Thoracic aorta (tissue), 2 donors: ENCODE measurements around the gene CTIF. TPM values are rescaled to one million over a fixed set of nuclear protein-coding genes. Genes with fewer than 3 reads are reported as not detected.
A peak's percentile ranks its signal among the peaks of the same experiment; 100 is the strongest.

Experiments used
- ATAC-seq: fragments of 150-250 bp; one replicate; pipeline ENCODE4 v1.8.0; 2017; ENCODE audit warnings: low read depth; ENCODE audit not compliant: insufficient number of reproducible peaks, low FRiP score
- DNase-seq: peaks from one replicate; pipeline ENCODE4 v3.0.0-alpha.2; 2020; ENCODE audit warnings: low spot score
- H3K27ac ChIP-seq, 2 donors: fragments of 200-600 bp; sonication (generic); 1 replicate in 1 of 2; 2 replicates in 1 of 2; pipeline ENCODE4 v1.5.1; 2016; ENCODE audit warnings: mild to moderate bottlenecking in 2 of 2, moderate library complexity in 2 of 2
- H3K27me3 ChIP-seq: fragments of 200-600 bp; sonication (generic); replicated peaks from 2 replicates; pipeline ENCODE4 v1.6.0; 2016; ENCODE audit warnings: mild to moderate bottlenecking; ENCODE audit not compliant: insufficient read depth
- H3K36me3 ChIP-seq: fragments of 200-600 bp; sonication (generic); one replicate; pipeline ENCODE4 v1.5.1; 2016
- H3K4me1 ChIP-seq, 2 donors: fragments of 200-600 bp; sonication (generic); 1 replicate in 1 of 2; 2 replicates in 1 of 2; pipeline versions ENCODE4 v1.5.1 to v1.6.0; 2016; ENCODE audit warnings: low read depth in 2 of 2, mild to moderate bottlenecking in 1 of 2; ENCODE audit not compliant: control insufficient read depth in 1 of 2
- H3K4me3 ChIP-seq: fragments of 200-600 bp; sonication (generic); 2 replicates; pipeline ENCODE4 v1.5.1; 2016; ENCODE audit warnings: mild to moderate bottlenecking
- H3K9me3 ChIP-seq: fragments of 200-600 bp; sonication (generic); 2 replicates; pipeline ENCODE4 v1.5.1; 2016
- CTCF ChIP-seq: fragments of 200-600 bp; sonication (generic); IDR thresholded peaks from one replicate; pipeline ENCODE4 v1.5.1; 2019; ENCODE audit warnings: antibody characterized with exemption
- total RNA-seq, 2 donors: library from RNA; depleted of rRNA; stranded (reverse); fragments of >200 nt; gene quantifications; one replicate each; pipeline versions ENCODE4 v1.1.0 to v1.2.3, GENCODE V29; 2016

Gene CTIF
- total RNA-seq, 2 donors from 2014 or later: 63.3 to 125 TPM

GRCh38 chr18:48624856-48625255 lies 86.0 kb downstream of the CTIF start:
- Histone ChIP-seq H3K27ac (peak overlapping the region; percentile 72 to 77), H3K36me3 (no peaks in the 10 kb centered on the region), H3K27me3 (no peaks in the 10 kb centered on the region), H3K9me3 (no peaks in the 10 kb centered on the region), H3K4me1 (peaks cover 17 to 27% of the 10 kb centered on the region in 2 donors), H3K4me3 (no peak overlapping the region)
- DNase-seq (no peak), ATAC-seq (no peak)
- TF ChIP-seq CTCF: no peak

DNA sequence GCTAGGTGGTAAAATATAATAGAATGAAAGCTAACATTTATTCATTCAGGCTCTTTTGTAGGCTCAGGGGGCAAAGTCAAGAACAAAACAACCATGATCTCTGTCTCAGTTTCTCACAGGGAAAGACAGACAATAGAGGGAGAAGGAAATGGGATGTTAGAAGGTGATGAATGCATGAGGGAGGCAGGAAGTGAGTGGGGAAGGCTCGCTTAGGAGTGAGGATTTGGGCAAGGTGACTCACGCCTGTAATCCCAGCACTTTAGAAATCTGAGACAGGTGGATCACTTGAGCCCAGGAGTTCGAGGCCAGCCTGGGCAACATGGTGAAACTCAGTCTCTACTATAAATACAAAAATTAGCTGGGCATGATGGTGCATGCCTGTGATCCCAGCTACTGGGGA lies 88.4 kb downstream of the CTIF start:
- DNase-seq: no peak
- H3K36me3 ChIP-seq: no peaks in the 10 kb centered on the region
- peaks cover 15 to 22% of the 10 kb centered on the region in 2 donors for H3K4me1 ChIP-seq
- H3K4me3 ChIP-seq: no peak overlapping the region
- ATAC-seq: no peak
- no peak for TF ChIP-seq CTCF
- no peaks in the 10 kb centered on the region for H3K9me3 ChIP-seq
- no peaks in the 10 kb centered on the region for H3K27me3 ChIP-seq
- H3K27ac ChIP-seq: no peak overlapping the region

- no peaks in the 10 kb centered on the region for H3K9me3 ChIP-seq
- H3K4me3 ChIP-seq: no peak overlapping the region
- DNase-seq (no peak), ATAC-seq (no peak)
- H3K36me3 ChIP-seq: no peaks in the 10 kb centered on the region
- TF ChIP-seq CTCF: no peak
- no peak overlapping the region for H3K27ac ChIP-seq
- H3K4me1 ChIP-seq: no peaks in the 10 kb centered on the region
- no peaks in the 10 kb centered on the region for H3K27me3 ChIP-seq
These were observed 91.0 kb downstream of the CTIF start for GRCh38 chr18:48629730-48630324.

- Histone ChIP-seq H3K27ac (no peak overlapping the region), H3K4me3 (no peak overlapping the region), H3K27me3 (no peaks in the 10 kb centered on the region), H3K9me3 (no peaks in the 10 kb centered on the region), H3K36me3 (no peaks in the 10 kb centered on the region), H3K4me1 (peaks cover 0 to 7% of the 10 kb centered on the region in 2 donors)
- ATAC-seq: no peak
- TF ChIP-seq CTCF: no peak
- DNase-seq: no peak
These were observed 93.0 kb downstream of the CTIF start for GRCh38 chr18:48631851-48632250.

GRCh38 chr18:48632676-48633257 lies 93.9 kb downstream of the CTIF start:
- Histone ChIP-seq H3K4me1 (peaks cover 0 to 7% of the 10 kb centered on the region in 2 donors), H3K27me3 (no peaks in the 10 kb centered on the region), H3K27ac (no peak overlapping the region), H3K36me3 (no peaks in the 10 kb centered on the region), H3K9me3 (no peaks in the 10 kb centered on the region), H3K4me3 (no peak overlapping the region)
- no peak for DNase-seq
- no peak for ATAC-seq
- TF ChIP-seq CTCF: no peak
